ENCODE results near the gene PSME1.

The PSME1 gene

GRCh38 chr14:24135834-24136683 is at the start of gene PSME1:
PSME1 (plus strand) TSS chr14:24136194; CDS start chr14:24136263, 69 bp downstream.
- TF ChIP-seq, protein P1, sequence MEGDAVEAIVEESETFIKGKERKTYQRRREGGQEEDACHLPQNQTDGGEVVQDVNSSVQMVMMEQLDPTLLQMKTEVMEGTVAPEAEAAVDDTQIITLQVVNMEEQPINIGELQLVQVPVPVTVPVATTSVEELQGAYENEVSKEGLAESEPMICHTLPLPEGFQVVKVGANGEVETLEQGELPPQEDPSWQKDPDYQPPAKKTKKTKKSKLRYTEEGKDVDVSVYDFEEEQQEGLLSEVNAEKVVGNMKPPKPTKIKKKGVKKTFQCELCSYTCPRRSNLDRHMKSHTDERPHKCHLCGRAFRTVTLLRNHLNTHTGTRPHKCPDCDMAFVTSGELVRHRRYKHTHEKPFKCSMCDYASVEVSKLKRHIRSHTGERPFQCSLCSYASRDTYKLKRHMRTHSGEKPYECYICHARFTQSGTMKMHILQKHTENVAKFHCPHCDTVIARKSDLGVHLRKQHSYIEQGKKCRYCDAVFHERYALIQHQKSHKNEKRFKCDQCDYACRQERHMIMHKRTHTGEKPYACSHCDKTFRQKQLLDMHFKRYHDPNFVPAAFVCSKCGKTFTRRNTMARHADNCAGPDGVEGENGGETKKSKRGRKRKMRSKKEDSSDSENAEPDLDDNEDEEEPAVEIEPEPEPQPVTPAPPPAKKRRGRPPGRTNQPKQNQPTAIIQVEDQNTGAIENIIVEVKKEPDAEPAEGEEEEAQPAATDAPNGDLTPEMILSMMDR (IDR thresholded peaks at IDR 0.05; ENCODE audit: low read length, missing control alignments) = no peak
- DNase-seq (ENCODE audit: low read depth) = peak; percentile 82
- H3K4me3 ChIP-seq (replicated peaks; ENCODE audit: low read depth, low read length) = peak within 1 kb of the TSS; percentile 74

GRCh38 chr14:24087004-24087403 is 49.0 kb upstream of the PSME1 start:
- TF ChIP-seq, protein P1 (IDR thresholded peaks at IDR 0.05; ENCODE audit: low read length, missing control alignments) = no peak

GRCh38 chr14:24088095-24088494 is 47.9 kb upstream of the PSME1 start:
- H3K4me3 ChIP-seq (replicated peaks; ENCODE audit: low read depth, low read length) = no peak overlapping the region
- TF ChIP-seq, protein P1 (IDR thresholded peaks at IDR 0.05; ENCODE audit: low read length, missing control alignments) = no peak
- DNase-seq (ENCODE audit: low read depth) = no peak

More at GRCh38 chr14:24087004-24087403, 49.0 kb upstream of the PSME1 start:
- DNase-seq (ENCODE audit: low read depth) = no peak
- no peak overlapping the region for H3K4me3 ChIP-seq (replicated peaks; ENCODE audit: low read depth, low read length)

- TF ChIP-seq, protein P1 (IDR thresholded peaks at IDR 0.05; ENCODE audit: low read length, missing control alignments) = no peak
- DNase-seq (ENCODE audit: low read depth) = no peak
- H3K4me3 ChIP-seq (replicated peaks; ENCODE audit: low read depth, low read length) = no peak overlapping the region
These were observed 46.1 kb upstream of the PSME1 start for GRCh38 chr14:24089890-24090289.

- no peak overlapping the region for H3K4me3 ChIP-seq (replicated peaks; ENCODE audit: low read depth, low read length)
- TF ChIP-seq, protein P1 (IDR thresholded peaks at IDR 0.05; ENCODE audit: low read length, missing control alignments) = no peak
- DNase-seq (ENCODE audit: low read depth) = no peak
These were observed 43.9 kb upstream of the PSME1 start for GRCh38 chr14:24092110-24092504.

DNA sequence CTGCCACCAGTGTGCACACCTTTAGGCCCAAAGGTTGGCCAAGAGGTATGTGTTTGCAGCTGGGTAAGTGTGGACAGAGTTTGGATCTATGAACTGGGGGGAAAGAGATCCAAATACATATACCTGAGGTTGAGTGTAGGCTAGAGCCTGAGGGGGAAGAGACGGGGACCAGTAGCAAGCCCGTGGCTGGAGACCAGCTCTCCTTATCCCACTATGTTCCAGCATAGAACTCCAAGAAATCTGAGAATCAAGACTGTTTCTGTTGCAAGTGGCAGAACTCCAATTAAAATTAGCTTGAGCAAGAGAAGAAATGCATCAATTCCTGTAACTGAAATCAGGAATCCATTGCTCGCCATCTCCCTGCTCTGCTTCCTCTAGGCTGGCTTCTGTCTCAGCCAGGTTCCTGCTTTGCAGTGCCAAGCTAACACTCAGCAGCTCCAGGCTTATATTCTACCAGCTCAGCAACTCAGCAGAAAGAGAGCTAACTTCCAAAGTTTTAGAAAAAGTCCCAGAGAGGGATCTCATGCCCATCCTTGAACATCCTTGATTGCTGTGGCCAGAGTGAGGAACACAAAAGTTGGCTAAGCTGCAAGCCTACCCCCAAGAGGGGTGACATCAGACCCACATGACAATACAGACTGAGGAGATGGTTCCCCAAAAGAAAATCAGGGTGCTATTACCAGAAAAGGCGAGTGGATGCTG is 43.3 kb upstream of the PSME1 start:
- no peak overlapping the region for H3K4me3 ChIP-seq (replicated peaks; ENCODE audit: low read depth, low read length)
- no peak for DNase-seq (ENCODE audit: low read depth)
- TF ChIP-seq, protein P1 (IDR thresholded peaks at IDR 0.05; ENCODE audit: low read length, missing control alignments) = no peak

Data from fibroblast of pulmonary artery (primary cell).